Measurements from ENCODE around the gene GART. TPM values are rescaled to one million over a fixed set of nuclear protein-coding genes. Genes with fewer than 3 reads are reported as not detected.

Gene GART
- total RNA-seq, 4 donors from 2014 or later, result 23.9 to 123 (median 68.5) TPM

GRCh38 chr21:33552999-33553598, 11.2 kb upstream of the GART start:
- peaks cover 0 to 78% (median 34%) of the 10 kb centered on the region in 4 donors for H3K36me3 ChIP-seq
- TF ChIP-seq EP300 (IDR thresholded peaks at IDR 0.05; ENCODE audit: low read depth) (no peak), POLR2A (IDR thresholded peaks at IDR 0.05) (no peak)
- 96% methylated on average over 11 of the region's 12 CpGs; no CpG with 5 or more reads in 1 of the 2 donors for WGBS, 2 donors (ENCODE audit: low coverage in 1 of 2)
- in situ Hi-C loops (cut with MboI; ENCODE audit: low pct_ligation_motif_present in 1 of 4, low pct_unique_long_range_greater_than_20kb in 1 of 4, low sequenced_read_pairs in 3 of 4) (no loop called here), intact Hi-C loops (cut with DNase I; ENCODE audit: low total_unique reads) (no loop called here)
- H3K9me3 ChIP-seq, result no peaks in the 10 kb centered on the region
- no peak overlapping the region for H3K27ac ChIP-seq
- peaks cover 0 to 6% (median 3%) of the 10 kb centered on the region in 4 donors for H3K4me1 ChIP-seq
- DNase-seq, result no peak
- no peaks in the 10 kb centered on the region for H3K27me3 ChIP-seq
- H3K4me3 ChIP-seq, result no peak overlapping the region

- no peaks in the 10 kb centered on the region for H3K27me3 ChIP-seq
- H3K36me3 ChIP-seq, result peaks cover 0 to 77% (median 34%) of the 10 kb centered on the region in 4 donors
- no peak for DNase-seq
- intact Hi-C loops (cut with DNase I; ENCODE audit: low total_unique reads) (no loop called here), in situ Hi-C loops (cut with MboI; ENCODE audit: low pct_ligation_motif_present in 1 of 4, low pct_unique_long_range_greater_than_20kb in 1 of 4, low sequenced_read_pairs in 3 of 4) (no loop called here)
- no peak overlapping the region for H3K4me3 ChIP-seq
- no peak overlapping the region for H3K27ac ChIP-seq
- peak in 2 of 3 donors; percentile 17 to 32 for TF ChIP-seq POLR2AphosphoS5 (IDR thresholded peaks at IDR 0.05)
- no peak for TF ChIP-seq POLR2A (IDR thresholded peaks at IDR 0.05)
- peaks cover 0 to 6% (median 3%) of the 10 kb centered on the region in 4 donors for H3K4me1 ChIP-seq
- 97% methylated on average over 14 to 24 of the region's 24 CpGs for WGBS, 2 donors (ENCODE audit: low coverage in 1 of 2)
- no peaks in the 10 kb centered on the region for H3K9me3 ChIP-seq
Measured at GRCh38 chr21:33552093-33552998, 10.4 kb upstream of the GART start.

DNA sequence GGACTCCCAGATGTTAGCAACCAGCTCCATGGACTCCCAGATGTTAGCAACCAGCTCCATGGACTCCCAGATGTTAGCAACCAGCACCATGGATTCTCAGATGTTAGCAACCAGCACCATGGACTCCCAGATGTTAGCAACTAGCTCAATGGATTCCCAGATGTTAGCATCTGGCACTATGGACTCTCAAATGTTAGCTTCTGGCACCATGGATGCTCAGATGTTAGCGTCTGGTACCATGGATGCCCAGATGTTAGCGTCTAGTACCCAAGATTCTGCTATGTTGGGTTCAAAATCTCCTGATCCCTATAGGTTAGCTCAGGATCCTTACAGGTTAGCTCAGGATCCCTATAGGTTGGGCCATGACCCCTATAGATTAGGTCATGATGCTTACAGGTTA, 9.7 kb upstream of the GART start:
- peaks cover 0 to 77% (median 34%) of the 10 kb centered on the region in 4 donors for H3K36me3 ChIP-seq
- WGBS, 2 donors (ENCODE audit: low coverage in 1 of 2), result 100% methylated on average over 2 of the region's 2 CpGs; no CpG with 5 or more reads in 1 of the 2 donors
- H3K4me1 ChIP-seq, result peaks cover 0 to 8% (median 3%) of the 10 kb centered on the region in 4 donors
- in situ Hi-C loops (cut with MboI; ENCODE audit: low pct_ligation_motif_present in 1 of 4, low pct_unique_long_range_greater_than_20kb in 1 of 4, low sequenced_read_pairs in 3 of 4) (no loop called here), intact Hi-C loops (cut with DNase I; ENCODE audit: low total_unique reads) (no loop called here)
- no peak overlapping the region for H3K27ac ChIP-seq
- no peaks in the 10 kb centered on the region for H3K9me3 ChIP-seq
- H3K4me3 ChIP-seq, result no peak overlapping the region
- TF ChIP-seq, protein P1, sequence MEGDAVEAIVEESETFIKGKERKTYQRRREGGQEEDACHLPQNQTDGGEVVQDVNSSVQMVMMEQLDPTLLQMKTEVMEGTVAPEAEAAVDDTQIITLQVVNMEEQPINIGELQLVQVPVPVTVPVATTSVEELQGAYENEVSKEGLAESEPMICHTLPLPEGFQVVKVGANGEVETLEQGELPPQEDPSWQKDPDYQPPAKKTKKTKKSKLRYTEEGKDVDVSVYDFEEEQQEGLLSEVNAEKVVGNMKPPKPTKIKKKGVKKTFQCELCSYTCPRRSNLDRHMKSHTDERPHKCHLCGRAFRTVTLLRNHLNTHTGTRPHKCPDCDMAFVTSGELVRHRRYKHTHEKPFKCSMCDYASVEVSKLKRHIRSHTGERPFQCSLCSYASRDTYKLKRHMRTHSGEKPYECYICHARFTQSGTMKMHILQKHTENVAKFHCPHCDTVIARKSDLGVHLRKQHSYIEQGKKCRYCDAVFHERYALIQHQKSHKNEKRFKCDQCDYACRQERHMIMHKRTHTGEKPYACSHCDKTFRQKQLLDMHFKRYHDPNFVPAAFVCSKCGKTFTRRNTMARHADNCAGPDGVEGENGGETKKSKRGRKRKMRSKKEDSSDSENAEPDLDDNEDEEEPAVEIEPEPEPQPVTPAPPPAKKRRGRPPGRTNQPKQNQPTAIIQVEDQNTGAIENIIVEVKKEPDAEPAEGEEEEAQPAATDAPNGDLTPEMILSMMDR (IDR thresholded peaks at IDR 0.05), result no peak
- TF ChIP-seq EP300 (IDR thresholded peaks at IDR 0.05; ENCODE audit: low read depth) (no peak), POLR2AphosphoS5 (IDR thresholded peaks at IDR 0.05) (no peak), POLR2A (IDR thresholded peaks at IDR 0.05) (no peak)
- no peak for DNase-seq
- no peaks in the 10 kb centered on the region for H3K27me3 ChIP-seq

- Histone ChIP-seq H3K36me3 (peaks cover 0 to 77% (median 35%) of the 10 kb centered on the region in 4 donors), H3K9me3 (no peaks in the 10 kb centered on the region), H3K4me3 (no peak overlapping the region), H3K4me1 (peaks cover 2 to 14% (median 4%) of the 10 kb centered on the region in 4 donors), H3K27me3 (no peaks in the 10 kb centered on the region), H3K27ac (no peak overlapping the region)
- in situ Hi-C loops (cut with MboI; ENCODE audit: low pct_ligation_motif_present in 1 of 4, low pct_unique_long_range_greater_than_20kb in 1 of 4, low sequenced_read_pairs in 3 of 4), result no loop called here
- DNase-seq, result no peak
- WGBS, 2 donors (ENCODE audit: low coverage in 1 of 2), result 98% methylated on average over 23 of the region's 23 CpGs; no CpG with 5 or more reads in 1 of the 2 donors
- intact Hi-C loops (cut with DNase I; ENCODE audit: low total_unique reads), result no loop called here
- TF ChIP-seq POLR2A (IDR thresholded peaks at IDR 0.05), result no peak
- TF ChIP-seq, protein P1 (IDR thresholded peaks at IDR 0.05), result no peak
- no peak for TF ChIP-seq POLR2AphosphoS5 (IDR thresholded peaks at IDR 0.05)
- TF ChIP-seq EP300 (IDR thresholded peaks at IDR 0.05; ENCODE audit: low read depth), result no peak
Measured at GRCh38 chr21:33550772-33551660, 9.1 kb upstream of the GART start.

All from transverse colon (tissue), 4 donors.